GM18511 (cell line): Measurements from ENCODE around the gene NBEA.

ENCODE experiments used
- ATAC-seq: cut with Tn5 transposase; IDR thresholded peaks from one replicate; pipeline ENCODE4 v1.9.1; 2021; ENCODE audit warnings: mild to moderate bottlenecking, moderate library complexity; ENCODE audit not compliant: unreplicated experiment

NBEA gene

DNA sequence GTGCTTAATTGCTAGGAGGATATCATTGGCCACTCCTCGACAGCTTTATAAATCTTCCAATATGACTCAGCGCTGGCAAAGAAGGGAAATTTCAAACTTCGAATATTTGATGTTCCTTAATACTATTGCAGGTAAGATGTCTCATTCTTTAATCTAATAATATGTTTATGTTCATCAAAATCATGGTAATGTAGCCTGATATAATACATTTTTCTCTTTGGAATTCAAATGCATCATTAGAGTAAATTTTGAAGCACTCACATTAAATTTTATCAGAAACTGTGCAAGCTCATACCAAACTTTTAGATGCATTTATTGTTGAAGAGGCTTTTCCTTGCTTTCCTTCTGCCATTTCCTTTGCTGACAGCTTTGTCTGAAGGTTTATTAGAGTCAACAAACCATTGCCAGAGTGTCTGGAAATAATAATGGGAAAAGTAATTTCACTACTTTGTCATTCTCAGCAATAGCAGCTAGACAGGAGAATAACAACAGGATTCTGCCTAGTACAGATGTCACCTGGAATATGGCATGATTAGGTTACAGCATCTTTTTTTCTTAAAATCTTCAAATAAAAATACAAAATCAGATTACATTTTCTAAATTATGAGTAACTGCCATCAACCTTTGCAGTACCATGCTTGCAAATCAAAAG, 613.0 kb downstream of the NBEA start:
- ATAC-seq = no peak

DNA sequence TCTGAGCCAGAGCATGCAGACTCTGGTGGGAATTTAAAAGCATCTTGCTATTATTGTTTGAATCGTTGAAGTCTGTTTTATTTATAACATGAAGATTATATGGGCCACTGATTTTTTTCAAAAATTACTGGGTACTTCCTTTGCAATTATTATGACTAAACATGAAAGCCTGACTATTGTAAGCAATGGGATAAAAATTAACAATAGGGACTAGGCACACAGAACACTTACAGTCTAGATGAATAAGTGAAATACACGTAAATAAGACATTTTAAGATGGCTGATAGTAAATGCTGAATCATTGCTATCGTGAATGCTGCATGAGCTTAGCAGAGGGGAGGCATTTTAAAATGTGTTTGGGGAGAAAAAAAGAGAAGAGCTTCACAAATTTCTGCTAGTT, 615.4 kb downstream of the NBEA start:
- ATAC-seq = no peak

DNA sequence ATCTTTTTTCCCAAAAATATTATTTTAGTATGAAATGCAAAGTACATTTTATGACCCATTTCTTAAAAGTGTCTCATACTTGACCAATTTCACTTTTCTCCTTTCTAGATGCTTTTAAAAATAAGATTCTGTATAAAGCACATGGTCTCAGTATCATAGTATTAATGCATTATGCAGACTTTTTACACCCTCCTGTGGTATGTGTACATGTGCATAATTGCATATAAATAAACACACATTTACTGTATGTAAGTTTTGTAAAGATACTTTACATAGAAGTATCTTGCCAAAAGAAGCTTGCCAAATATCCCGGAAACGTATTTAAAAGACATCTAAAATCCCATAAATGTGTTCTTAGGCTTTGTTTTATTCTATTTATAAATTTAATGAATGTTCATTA, 619.5 kb downstream of the NBEA start:
- ATAC-seq = no peak

- ATAC-seq = no peak
These were observed 623.2 kb downstream of the NBEA start for GRCh38 chr13:35565273-35565672.

- no peak for ATAC-seq
These were observed 624.3 kb downstream of the NBEA start for GRCh38 chr13:35566340-35566739.

DNA sequence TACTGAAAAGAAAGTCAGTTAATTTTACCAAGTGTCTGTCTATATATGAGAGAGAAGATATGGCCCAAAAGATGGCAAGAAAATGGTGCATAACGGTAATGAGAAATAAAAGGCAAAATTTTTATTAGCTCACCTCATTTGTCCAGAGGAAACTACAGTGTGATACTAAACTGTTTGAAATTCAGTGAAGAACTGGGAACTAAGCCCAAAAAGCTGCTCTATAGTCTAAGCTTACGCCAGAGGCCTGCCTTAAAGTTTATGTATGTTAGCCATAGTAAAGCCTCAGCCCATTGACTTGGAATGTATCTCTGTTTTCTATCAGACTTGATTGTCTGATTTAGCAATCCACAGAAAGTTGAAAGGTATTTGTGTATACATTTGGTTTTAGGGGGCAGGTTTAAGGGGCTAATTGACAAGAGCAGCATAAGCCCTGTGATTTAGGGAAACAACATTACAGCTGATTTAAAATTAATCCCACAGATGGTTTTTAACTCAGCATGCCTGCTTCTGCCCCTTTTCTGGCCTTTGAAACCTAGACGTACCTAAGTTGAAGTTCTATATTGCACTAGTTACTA, 625.4 kb downstream of the NBEA start:
- no peak for ATAC-seq

DNA sequence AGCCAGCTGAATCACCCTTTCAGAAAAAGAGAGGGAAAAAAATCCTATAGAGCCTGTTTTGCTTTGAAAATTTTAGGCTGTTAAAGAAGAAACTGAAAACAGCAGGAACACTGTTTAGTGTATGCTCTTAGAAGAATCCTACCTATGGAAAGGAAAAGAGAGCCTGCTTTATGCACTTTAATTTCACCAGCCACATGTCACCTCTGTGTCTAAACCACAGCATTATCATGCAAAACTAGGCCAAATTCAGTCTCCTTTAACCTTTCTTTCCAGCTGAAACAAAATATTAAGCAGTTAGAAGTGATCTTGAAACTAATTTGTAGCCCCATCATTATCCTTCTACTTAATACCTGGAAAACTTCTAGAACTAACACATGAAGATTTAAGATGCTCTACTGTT, 631.6 kb downstream of the NBEA start:
- ATAC-seq = no peak

- ATAC-seq = no peak
These were observed 650.4 kb downstream of the NBEA start for GRCh38 chr13:35592457-35592856.

DNA sequence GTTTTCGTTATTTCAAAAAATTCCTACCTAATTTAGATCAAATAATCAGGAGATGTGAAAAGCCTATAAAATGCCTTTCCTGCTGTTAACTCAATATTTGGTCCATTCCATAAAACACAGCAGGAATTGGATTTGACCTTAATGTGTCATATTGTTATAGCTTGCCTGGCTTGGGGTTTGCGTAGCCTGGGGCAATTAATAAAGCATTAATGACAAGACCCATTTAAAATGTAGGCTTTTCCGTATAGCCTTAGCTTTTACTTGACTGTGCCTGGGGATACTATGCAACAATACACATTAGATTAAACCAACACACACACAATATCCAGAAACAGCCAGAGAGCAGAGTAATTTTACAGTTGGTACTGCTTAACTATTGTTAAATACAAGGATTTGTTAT, 651.6 kb downstream of the NBEA start:
- no peak for ATAC-seq

DNA sequence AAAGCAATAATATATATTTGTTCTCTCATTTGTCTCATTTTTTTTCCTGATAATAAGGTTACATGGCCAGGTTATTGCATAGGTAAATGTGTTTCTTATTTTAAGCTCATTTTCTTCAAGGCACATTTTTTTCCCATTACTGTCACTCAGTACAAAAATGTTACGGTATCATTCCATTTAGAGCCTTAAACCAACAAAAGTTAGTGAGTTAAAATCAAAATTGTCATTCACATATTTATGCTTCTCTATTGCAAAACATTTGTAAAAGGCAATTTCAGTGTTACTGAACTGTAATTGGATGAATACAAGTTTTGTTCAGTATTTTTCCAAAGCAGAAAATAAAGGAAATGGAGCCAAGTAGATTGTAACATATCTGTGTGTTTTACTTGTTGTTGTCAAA, 652.0 kb downstream of the NBEA start:
- no peak for ATAC-seq

GRCh38 chr13:35595181-35595580, 653.1 kb downstream of the NBEA start:
- ATAC-seq = no peak

GRCh38 chr13:35596321-35597030, 654.4 kb downstream of the NBEA start:
- ATAC-seq = no peak

- ATAC-seq = no peak
These were observed 655.4 kb downstream of the NBEA start for GRCh38 chr13:35597451-35597850.

GRCh38 chr13:35598233-35598632, 656.2 kb downstream of the NBEA start:
- no peak for ATAC-seq

GRCh38 chr13:35598790-35599369, 656.8 kb downstream of the NBEA start:
- ATAC-seq = no peak

- no peak for ATAC-seq
These were observed 657.3 kb downstream of the NBEA start for GRCh38 chr13:35599384-35599783.

DNA sequence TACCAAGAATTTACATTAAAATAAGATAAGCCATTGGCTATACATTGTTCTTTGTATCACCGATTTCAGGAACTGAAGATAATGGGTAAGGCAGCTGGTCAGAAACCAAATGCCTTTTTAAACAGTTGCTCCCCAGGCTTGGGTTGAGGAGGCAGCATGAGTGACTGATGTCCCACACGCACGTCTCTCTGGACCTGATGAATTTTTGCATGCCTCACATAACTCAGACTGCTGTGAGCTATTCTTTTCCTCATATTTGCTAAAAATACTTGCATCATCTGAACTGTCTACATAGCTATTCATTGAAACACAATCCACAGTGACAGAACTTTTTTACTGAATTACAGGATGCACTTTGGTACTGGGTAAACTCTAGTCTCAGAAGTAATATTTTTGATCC, 658.1 kb downstream of the NBEA start:
- no peak for ATAC-seq

DNA sequence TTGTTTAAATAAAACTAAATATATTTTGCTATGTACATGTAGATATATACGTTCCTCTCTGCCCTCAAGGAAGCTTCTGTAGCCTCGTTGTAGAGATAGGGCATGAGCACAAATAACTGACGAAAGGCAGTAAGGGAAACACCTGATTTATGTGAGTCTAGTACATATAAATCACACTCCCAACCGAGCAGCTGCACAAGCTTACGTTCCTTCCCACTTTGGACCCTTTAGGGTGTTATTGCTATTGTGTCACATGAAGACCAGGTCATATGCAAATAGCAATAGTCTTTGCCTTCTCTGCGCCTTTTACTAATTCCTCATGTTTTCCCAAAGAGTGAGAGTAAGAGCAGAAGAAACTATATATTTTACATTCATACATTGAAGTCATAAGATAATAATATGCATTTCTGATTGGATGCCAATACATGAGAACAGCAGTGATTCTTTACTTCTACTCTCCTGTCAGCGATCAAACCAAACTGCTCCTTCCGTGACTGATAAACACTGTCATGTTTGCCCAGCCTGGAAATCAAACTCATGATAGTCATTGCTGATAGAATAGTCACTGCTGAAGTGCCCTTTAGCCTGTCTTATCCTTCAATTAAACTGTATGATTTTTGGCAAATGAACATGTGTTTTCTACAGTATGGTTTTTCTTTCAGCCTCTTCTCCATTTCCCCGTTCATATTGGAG, 661.7 kb downstream of the NBEA start:
- no peak for ATAC-seq

GRCh38 chr13:35614666-35615065, 672.6 kb downstream of the NBEA start:
- ATAC-seq = no peak

DNA sequence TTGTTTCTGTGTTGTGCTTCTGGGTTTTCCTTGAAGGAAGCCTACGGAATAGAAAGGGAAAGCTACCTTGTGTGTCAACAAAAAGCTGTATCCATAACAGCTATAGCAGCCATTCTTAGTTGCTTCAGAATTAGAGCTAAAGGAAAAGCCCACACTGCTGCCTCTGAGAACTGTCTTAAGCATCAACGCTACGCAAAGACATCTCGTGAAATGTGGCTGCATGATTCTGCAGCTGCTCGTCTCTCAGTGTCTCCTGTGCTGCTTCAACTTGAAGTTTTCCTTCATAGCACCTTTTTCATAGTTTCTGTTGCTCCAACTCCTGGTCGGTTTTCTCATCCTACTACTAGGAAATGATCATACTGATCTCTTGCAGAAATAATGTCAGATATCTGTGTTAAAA, 675.4 kb downstream of the NBEA start:
- no peak for ATAC-seq

DNA sequence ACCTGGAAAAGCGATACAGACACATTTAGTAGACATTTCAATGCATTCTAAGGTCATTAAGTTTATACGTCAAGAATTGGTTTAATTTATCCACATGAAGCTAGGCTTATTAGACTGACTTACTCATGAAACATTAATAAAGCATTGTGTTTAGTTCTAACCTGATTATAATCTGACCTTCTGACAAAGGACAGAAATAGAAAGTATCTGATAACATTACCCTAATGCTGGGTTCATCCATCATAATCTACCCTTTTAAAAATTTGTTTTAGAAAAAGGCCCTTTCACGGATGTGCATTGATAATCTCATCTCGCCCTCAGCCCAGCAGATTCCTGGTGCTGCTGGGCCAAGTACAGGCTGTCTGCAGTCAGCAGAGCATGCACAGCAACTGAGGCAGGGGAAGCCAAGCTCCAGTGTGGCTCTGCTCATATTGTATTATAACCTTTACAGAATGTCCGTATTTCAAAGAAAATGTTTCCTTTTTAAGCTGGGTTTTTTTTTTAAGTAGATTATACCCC, 676.6 kb downstream of the NBEA start:
- ATAC-seq = no peak
